Stimulated activated CD8-positive, alpha-beta memory T cell treated with anti-CD3 and anti-CD28 coated beads, Interleukin-12 subunit alpha, Interleukin-12 subunit beta, amount 100 ng/mL, for 1 hour (primary cell): ENCODE results near the gene HDDC2.
"Not testable (repeated sequence)": the region's sequence is repeated elsewhere in the genome, so short reads cannot be mapped to it uniquely, and the experiment has no call there.

Experiments used
- DNase-seq: peaks from one replicate; pipeline ENCODE4 v3.0.0-alpha.2; 2020; ENCODE audit warnings: low read depth

The HDDC2 gene

DNA sequence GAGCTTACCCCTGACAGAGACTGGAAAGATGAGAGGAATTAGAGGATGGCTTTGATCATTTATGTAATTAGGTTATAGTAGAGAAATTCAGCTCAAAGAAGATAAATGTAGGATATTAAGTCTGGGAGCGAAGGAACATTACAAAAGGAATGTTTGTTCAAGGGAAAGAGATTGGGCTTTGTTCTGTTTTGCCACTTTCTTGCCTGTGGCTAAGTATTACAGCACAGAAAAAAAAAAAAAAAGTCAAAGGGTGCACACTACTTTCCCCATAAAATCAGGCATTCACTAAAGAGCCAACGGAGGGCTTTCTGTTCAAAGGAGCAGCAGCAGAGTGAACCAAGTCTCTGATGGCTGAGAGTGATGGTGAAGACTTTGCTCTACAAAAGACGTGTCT lies 5.0 kb upstream of the HDDC2 start:
- DNase-seq, result no peak

GRCh38 chr6:125304970-125305660 lies 3.3 kb upstream of the HDDC2 start:
- no peak for DNase-seq

DNA sequence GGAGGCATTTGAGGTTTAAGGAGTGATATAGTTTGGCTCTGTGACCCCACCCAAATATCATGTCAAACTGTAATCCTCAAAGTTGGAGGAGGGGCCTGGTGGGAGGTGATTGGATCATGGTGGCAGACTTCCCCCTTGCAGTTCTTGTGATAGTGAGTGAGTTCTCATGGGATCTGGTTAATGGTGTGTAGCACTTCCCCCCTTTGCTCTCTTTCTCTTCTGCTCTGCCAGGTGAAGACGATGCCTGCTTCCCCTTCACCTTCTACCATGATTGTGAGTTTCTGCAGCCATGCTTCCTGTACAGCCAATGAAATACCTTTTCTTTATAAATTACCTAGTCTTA lies 1.7 kb upstream of the HDDC2 start:
- no peak for DNase-seq

DNA sequence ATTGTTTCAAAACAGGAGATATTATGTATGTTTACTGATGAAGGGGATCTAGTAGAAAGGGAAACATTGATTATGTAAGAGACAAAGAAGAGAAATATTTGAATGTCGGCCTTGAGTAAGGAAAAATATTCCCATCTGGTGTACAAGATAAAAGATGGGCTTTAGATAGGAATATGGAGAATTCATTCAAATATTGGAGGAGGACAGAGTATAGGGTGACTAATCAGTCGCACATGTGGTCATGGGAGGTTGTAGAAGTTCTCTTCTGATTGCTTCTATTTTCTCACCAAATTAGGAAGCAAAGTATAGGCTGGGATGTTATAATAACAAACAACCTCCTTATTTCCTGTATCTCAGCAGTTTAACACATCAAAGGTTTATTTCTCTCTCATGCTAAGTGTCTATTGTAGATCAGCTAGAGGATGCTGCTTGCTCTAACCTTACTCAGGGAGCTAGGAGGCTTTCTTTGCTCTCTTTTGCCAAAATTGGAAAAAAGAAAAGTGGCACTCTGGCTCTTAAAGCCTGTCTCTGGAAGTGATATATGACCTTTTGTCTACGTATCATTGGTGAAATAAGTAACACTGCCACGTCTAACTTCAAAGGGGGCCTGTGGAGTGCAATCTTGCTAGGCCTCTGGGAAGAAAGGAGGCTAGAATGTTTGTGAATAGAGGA lies 1.2 kb upstream of the HDDC2 start:
- DNase-seq, result no peak

DNA sequence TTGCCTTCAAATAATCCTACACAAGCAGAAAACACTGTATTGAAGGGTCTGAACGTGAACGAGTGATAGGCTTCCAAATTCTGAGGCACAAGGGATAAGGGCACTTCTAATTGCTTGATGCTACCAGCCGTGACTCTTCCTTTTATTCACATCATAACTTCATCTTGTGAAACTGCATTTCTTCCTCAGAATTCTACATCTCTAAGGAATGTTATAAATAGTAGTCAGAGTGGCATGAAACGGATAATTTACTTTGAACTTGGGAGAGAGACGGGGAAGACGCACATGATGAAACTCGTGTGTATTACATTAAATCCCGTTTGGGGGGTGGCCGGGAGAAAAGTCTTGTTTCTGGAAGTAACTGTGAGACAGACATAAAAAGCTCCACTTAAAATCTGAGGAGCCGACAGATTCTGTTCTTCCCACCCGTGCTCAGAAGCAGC lies 754 bp downstream of the HDDC2 start:
- DNase-seq, result no peak

DNA sequence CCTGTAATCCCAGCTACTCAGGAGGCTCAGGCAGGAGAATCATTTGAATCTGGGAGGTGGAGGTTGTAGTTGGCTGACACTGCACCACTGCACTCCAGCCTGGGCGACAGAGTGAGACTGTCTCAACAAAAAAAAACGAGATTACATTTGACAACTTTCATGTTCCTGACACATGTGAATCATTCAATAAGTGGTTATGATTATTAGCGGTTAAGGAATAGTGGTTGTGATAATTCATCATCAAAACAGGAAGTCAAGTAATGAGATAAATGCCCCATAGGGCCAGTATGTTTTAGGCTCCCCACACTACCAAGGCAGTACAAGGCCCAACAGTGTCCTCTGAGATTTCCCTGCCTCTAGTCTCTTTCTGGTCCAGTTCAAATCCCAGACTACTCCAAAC lies 2.5 kb downstream of the HDDC2 start:
- no peak for DNase-seq

GRCh38 chr6:125296471-125296870 lies 5.3 kb downstream of the HDDC2 start:
- DNase-seq, result no peak

DNA sequence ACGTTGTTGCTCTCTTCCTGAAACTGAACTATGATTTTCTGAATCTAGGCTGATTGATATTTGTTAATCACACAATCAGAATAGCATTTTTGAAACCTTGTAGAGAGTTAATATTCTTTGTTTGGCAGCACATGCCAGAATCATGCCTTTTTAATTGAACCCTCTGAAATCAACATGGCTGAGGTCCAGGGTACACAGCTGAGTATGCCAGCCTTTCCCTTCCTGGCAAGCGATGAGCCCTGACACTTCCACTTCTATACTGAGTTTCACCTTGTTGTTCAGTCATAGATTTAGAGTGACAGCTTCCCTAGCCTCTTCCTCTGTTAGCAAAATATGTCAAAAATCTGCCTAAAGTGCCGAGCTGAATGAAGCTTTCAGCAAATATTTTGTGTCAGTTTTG lies 6.8 kb downstream of the HDDC2 start:
- DNase-seq, result no peak

- no peak for DNase-seq
These were observed 7.7 kb downstream of the HDDC2 start for GRCh38 chr6:125294036-125294435.

- no peak for DNase-seq
These were observed 8.2 kb downstream of the HDDC2 start for GRCh38 chr6:125293587-125293986.

- no peak for DNase-seq
These were observed 14.0 kb downstream of the HDDC2 start for GRCh38 chr6:125287718-125288117.

- no peak for DNase-seq
These were observed 15.8 kb downstream of the HDDC2 start for GRCh38 chr6:125285936-125286335.

DNA sequence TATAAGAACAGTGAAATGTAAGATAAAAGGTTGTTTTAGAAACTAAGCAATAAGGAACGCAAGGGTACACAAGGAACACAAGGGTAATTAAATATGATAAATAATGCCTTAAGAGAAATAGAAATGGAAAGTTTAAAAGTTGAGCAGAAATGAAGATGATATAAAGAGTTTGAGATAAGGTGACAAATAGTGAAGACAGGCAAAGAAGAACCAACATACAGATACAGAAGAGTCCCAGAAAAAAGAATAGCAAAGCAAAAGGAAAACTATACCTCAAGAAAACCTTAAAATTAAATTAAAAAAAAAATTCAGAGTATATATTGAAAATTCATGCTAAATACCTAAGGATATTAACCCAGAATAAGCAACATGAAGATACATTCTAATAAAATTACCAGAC lies 16.4 kb downstream of the HDDC2 start:
- DNase-seq, result no peak

GRCh38 chr6:125282470-125282869 lies 19.3 kb downstream of the HDDC2 start:
- not testable (repeated sequence) for DNase-seq

- DNase-seq, result not testable (repeated sequence)
These were observed 21.3 kb downstream of the HDDC2 start for GRCh38 chr6:125280370-125281035.

- no peak for DNase-seq
These were observed 21.8 kb downstream of the HDDC2 start for GRCh38 chr6:125279961-125280360.

DNA sequence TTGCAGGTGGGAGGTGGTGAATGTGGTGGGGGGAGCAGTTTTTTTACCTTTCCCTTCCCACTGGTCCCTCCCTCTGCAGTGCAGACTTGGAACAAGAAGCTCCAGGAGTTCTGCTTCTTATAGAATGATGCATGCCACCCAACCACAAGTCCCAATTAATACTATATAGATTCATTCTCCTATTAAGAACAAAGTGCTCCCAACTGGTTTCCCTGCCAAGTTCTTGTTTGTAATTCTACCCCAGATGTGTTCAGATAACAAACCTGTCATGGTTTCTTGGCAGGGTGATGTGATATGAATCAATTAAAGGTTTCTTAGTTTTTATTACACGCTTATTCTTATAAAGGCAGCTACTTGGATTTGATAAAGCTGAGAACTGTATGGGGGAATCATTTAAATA lies 23.9 kb downstream of the HDDC2 start:
- DNase-seq, result no peak

GRCh38 chr6:125275779-125276178 lies 26.0 kb downstream of the HDDC2 start:
- no peak for DNase-seq

DNA sequence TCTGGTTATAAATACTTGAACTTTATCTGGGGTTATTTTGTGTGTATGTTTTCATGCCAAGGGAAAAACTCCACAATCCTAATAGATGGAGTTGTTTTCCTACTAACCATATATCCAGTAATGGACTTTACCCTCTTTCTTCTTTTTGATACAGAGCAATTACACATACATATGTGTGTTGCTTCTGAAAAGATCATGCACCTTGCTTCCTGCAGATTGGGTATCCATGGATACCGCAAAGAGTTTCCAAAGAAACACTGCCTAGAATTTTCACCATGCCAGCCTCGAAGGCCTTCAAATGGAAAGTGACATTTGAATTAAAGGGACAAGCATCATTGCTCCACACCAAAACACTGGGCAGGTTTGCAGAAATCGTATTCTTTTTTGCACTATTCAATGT lies 26.8 kb downstream of the HDDC2 start:
- no peak for DNase-seq

- DNase-seq, result no peak
These were observed 27.8 kb downstream of the HDDC2 start for GRCh38 chr6:125273965-125274364.

- no peak for DNase-seq
These were observed 28.5 kb downstream of the HDDC2 start for GRCh38 chr6:125273251-125273650.

DNA sequence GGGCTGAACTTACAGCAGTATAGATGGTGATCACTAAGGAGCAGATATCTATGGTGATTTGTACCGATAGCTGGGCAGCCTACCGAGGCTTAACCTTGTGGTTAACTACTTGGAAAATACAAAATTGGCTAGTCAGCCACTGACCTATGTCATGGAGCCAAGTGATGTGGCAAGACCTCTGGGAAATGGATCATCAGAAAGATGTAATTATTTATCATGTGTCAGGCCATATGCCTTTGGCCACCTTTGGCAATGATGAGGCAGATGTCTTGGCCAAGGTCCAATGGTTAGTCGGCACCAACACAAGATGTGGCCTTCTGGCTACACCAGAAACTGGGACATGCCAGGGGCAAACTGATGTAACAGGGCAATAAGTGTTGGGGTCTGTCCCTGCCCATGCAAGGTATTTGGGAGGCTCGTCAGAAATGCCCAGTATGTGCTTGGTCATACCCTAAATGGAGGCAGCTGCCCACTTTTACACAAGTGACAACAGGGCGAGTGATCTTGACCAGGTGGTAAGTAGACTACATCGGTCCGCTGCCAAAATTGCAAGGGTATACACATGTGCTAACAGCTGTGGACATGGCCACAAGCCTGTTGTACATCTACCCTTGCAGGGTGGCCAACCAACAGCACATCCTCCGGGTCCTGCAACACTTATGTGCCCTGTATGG lies 30.1 kb downstream of the HDDC2 start:
- no peak for DNase-seq

DNA sequence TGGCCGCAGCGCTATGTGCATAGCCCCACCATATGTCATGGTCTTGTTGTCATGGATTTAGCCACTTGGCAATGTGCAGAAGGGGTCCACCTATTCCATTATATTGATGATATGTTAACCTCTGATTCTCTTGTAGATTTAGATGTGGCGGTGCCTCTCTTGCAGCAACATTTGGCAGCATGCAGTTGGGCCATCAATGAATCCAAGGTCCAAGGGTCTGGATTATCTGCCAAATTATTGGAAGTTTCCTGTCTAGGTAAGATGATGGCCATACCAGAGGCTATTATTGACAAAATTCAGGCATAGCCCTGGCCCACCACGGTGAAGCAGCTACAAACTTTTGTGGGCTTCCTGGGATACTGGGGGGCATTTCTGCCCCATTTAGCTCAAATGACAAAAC lies 31.4 kb downstream of the HDDC2 start:
- DNase-seq, result no peak
